ENCODE measurements around the gene PAPSS2.

DNA sequence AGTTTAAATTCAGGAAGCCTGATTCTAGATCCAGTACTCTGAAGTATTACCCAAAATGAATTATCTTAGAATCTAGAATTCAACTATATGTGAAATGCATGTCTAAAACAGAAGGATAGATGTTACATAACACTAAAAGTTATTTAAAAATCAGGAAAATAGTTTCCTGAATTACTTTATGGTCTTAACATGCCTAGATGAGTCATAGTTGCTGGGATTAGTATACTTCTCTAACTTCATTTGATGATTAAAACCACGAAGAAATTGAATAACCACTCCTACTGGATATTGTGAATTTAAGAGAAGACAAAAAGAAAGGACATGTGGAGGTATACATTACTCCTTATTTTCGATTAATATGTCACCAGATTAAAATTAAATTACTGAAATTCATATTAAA, 92.9 kb downstream of the PAPSS2 start:
- TF ChIP-seq ZNF274 (IDR thresholded peaks at IDR 0.05; ENCODE audit: low read depth, low read length): no peak
- TF ChIP-seq, protein P1, sequence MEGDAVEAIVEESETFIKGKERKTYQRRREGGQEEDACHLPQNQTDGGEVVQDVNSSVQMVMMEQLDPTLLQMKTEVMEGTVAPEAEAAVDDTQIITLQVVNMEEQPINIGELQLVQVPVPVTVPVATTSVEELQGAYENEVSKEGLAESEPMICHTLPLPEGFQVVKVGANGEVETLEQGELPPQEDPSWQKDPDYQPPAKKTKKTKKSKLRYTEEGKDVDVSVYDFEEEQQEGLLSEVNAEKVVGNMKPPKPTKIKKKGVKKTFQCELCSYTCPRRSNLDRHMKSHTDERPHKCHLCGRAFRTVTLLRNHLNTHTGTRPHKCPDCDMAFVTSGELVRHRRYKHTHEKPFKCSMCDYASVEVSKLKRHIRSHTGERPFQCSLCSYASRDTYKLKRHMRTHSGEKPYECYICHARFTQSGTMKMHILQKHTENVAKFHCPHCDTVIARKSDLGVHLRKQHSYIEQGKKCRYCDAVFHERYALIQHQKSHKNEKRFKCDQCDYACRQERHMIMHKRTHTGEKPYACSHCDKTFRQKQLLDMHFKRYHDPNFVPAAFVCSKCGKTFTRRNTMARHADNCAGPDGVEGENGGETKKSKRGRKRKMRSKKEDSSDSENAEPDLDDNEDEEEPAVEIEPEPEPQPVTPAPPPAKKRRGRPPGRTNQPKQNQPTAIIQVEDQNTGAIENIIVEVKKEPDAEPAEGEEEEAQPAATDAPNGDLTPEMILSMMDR (IDR thresholded peaks at IDR 0.05 in 2 of 3, conservative IDR thresholded peaks at IDR 0.05 in 1 of 3; ENCODE audit: borderline replicate concordance in 1 of 3, insufficient read depth in 1 of 3, low read depth in 2 of 3, low read length in 2 of 3): no peak
- TF ChIP-seq TCF7L2 (IDR thresholded peaks at IDR 0.05; ENCODE audit: borderline replicate concordance, extremely low read depth, insufficient read depth, insufficient read length): no peak
- no peak for TF ChIP-seq POLR2A (IDR thresholded peaks at IDR 0.05; ENCODE audit: borderline replicate concordance, extremely low read depth, insufficient read depth, insufficient read length)
- no peak for TF ChIP-seq CEBPB (IDR thresholded peaks at IDR 0.05; ENCODE audit: low read depth)
- TF ChIP-seq RAD21 (IDR thresholded peaks at IDR 0.05; ENCODE audit: low read depth): no peak
- no peak for TF ChIP-seq SP1 (IDR thresholded peaks at IDR 0.05; ENCODE audit: low read depth)
